ENCODE data around the gene ANXA8. TPM values are rescaled to one million over a fixed set of nuclear protein-coding genes. Genes with fewer than 3 reads are reported as not detected.

ANXA8 gene
- total RNA-seq, 1 donor from 2014 or later: 1.1 TPM

DNA sequence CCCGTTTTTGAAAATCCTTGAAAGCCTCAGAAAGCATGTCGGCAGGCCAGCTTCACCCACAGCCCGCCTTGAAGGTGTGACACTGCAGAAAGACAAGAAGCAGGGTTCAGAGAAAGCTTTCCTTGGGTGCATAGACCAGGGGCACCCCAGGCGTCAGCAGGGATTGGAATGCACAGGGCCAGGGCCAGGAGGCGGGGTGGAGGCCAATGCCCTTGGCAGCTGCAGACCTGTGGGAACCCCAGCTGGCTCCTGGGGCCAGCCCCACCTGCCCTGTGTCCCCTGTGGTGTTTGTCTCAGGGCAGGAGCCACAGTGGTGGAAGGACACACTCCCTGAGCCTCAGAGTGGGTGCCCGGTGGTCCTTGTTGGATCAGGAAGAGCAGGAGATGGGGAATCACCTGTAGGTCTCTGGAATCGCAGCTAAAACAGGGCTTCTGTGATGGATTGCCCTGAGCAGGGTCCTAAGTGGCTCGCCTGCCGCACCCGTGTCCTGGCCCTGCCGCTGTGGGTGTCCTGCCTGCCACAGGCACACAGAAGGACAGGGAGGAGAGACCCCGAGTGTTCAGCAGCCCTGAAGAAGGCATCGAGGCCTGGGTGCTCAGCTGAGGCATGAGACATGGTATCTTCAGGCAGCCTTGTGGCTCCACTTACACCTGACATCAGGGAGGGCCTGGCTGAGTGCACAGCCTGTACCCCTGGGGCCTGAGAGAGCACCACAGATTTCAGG lies 32.5 kb downstream of the ANXA8 start:
- no peak for ATAC-seq
- no peak for DNase-seq (ENCODE audit: missing footprints)
- intact Hi-C loops (cut with DNase I): no loop called here

DNA sequence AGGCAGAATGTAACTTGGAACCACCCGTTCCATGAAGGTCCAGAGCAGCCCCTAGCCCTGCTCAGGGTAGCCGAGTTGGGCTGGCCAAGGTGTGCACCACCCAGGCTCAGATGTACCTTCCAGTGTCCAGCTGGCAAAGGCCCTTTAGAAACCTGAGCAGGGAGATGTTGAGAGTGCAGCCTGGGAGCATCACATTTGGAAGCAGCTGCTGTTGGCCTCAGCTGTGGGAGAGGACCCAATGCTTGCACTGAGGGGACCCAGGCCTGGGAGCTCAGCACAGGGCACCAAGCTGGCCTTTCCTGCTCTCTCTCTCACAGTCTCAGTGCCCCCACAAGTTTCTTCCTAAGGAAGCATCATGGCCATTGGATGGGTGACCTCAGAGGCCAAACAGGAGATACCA lies 33.5 kb downstream of the ANXA8 start:
- ATAC-seq: no peak
- intact Hi-C loops (cut with DNase I): no loop called here

DNA sequence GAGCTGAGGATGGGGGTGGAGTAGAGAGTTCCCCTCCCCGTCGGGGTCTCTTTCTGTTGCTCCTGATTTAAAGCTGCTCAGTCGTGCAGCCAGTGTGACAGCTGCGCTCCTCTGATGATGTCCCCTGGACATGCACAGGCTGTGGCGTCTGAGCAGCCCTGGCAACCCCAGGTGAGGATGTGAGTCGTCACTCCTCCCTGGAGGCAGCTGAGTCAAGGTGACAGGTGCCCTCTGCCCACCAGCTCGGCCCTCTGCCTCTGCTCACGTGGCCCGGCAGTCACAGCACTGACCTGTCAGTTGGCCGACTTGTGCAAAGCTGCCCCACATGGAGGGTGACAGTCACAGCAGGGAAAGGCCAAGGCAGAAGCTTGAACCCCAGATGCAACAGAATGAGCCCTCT lies 33.9 kb downstream of the ANXA8 start:
- intact Hi-C loops (cut with DNase I): no loop called here
- ATAC-seq: no peak
- peak; percentile 60 for DNase-seq (ENCODE audit: missing footprints)

More for the DNA sequence above, 33.5 kb downstream of the ANXA8 start:
- DNase-seq (ENCODE audit: missing footprints): no peak

DNA sequence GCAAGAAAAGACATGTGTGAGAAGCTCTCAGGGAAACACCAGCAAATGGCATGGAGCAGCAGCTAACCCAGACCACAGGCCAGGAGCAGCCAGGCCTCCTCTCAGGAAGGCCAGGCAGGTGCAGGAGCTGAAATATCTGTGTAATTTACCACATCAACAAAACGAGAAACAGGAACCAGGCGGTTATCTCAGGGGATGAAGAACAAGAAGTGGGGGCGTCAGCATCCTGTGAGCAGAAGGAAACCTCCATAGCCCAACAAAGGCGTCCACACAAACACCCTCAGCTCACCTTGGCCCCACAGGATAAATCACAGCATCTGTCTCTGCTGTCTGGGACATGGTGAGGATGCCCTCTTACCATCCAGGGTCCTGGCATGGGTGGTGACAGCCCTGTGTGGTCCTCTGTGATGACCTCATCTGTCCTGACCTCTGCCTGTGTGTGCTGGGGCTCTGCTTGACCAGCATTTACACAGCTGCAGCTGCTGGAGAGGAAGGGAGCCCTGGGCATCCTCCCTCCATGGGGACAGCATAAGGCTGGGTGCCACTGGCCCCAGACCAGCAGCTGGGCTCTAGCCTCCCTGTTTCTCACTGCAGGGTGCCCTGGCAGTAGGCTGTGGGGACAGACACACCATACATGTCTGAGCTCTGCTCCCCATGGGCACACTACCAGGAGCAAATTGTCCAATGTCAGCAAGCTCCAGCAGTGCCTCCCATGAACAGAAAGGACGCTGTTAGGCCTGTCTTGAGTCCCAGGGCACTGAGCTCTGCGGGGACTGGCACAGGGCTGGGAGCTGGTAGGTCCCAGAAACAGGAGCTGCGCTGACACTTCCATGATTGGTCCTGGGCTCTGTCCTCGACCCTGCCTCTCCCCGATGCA lies 34.6 kb downstream of the ANXA8 start:
- ATAC-seq: no peak
- intact Hi-C loops (cut with DNase I): no loop called here

DNA sequence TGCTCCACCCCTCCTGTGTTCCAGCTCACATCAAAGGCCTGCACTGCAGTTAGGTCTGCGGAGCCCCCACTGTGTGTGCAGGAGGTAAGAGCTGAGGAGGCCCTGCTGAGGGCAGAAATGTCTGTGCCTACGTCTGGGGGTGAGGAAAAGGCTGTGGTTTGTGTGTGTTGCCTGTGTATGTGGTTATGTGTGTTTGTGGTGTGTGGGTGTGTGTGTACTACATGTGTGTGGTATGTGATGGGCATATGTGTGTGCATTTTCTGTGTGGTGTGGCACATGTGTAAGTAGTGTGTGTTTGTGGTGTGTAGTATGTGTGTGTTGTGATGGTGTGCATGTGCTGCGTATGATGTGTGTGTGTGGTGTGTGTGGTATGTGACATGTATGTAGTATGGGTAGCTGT lies 36.2 kb downstream of the ANXA8 start:
- no peak for ATAC-seq
- intact Hi-C loops (cut with DNase I): no loop called here
- DNase-seq (ENCODE audit: missing footprints): no peak

More for the DNA sequence above, 34.6 kb downstream of the ANXA8 start:
- no peak for DNase-seq (ENCODE audit: missing footprints)

DNA sequence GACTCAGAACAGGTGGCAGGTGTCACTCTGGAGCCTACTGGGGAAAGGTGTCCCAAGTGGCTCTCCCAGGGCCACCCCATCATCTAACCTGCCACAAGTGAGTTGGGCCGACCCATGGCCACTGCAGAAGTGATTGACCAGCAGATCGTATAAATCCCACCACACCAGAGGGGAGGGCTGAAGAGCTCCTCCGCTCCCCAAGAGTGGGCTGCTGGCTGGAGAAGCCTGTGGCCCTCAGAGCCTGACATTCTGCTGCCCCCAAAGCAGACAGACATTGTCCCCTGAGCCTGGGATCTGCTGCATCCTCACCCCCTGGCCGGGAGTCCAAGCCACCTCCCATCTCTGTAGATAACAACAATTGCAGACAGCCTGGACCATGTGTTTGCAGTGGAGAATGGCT lies 36.7 kb downstream of the ANXA8 start:
- ATAC-seq: no peak
- DNase-seq (ENCODE audit: missing footprints): no peak
- intact Hi-C loops (cut with DNase I): no loop called here

DNA sequence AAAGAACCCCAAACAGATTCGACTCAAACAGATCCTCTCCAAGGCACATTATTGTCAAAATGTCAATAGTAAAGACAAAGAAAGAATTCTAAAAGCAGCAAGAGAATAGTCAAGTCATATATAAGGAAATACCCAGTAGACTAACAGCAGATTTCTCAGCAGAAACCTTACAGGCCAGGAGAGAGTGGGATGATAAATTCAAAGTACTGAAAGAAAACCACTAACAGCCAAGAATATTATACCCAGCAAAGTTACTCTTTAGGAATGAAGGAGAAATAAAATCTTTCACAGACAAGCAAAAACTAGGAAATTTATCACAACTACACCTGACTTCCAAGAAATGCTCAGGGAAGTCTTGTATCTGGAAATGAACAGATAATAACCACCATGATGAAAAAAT lies 38.2 kb downstream of the ANXA8 start:
- DNase-seq (ENCODE audit: missing footprints): no peak
- intact Hi-C loops (cut with DNase I): no loop called here

DNA sequence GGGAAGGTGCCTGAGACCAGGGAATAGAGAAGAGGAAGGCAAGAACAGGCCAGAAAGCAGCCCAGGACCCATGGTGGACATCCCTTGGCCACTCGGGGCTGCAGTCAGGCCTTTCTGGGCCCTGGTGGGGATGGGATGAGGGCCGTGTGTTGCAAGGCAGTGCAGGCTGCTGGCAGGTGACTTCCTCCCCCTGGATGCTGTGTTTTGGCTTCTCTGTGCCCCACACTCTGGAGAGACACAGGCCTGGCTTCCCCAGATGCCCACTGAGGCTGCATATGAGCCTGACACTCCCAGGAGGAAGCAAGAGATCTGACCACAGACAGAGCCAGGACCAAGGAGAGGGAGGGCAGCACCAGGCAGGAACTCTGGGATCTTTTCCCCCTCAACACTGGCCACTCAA lies 39.9 kb downstream of the ANXA8 start:
- intact Hi-C loops (cut with DNase I): no loop called here
- no peak for DNase-seq (ENCODE audit: missing footprints)

More for the DNA sequence above, 38.2 kb downstream of the ANXA8 start:
- ATAC-seq: no peak

DNA sequence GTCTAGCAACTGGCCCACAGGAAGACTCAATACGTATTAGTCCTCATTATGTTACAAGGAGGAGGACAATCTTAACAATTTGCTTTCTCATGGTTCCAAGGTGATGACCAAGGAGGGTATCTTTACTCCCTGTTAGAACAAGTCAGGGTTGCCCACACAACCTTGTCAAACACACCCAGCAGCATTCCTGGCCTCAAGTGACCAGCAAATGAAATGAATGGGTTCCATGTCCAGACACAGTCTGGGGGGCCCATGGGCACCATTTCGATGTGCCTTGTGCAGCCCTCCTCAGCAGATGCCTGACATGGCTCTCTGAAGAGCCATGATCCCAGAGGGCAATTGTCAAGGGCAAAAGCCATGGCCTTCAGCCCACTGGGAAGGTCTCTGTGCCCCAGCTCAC lies 40.8 kb downstream of the ANXA8 start:
- intact Hi-C loops (cut with DNase I): no loop called here
- DNase-seq (ENCODE audit: missing footprints): no peak
- ATAC-seq: no peak

More for the DNA sequence above, 39.9 kb downstream of the ANXA8 start:
- no peak for ATAC-seq

DNA sequence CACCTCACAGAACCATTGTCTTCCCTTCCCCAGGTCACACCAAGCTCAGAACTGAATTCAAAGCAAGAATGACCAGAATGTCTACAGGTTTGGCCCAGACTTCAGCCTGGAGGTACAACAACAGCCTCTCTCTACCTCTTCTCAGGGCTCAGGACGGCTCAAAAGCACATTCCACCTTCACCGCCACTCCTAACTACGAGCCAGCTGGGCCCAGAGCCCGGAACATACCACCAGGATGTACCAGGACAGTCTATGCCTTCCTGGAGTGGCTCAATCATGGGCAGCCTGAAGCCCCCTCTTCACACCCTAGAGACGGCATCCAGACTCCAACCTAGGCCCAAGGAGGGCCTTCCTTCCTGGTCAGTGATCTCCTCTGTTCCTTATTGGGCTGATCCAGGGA lies 41.6 kb downstream of the ANXA8 start:
- ATAC-seq (no peak), DNase-seq (ENCODE audit: missing footprints) (no peak)

DNA sequence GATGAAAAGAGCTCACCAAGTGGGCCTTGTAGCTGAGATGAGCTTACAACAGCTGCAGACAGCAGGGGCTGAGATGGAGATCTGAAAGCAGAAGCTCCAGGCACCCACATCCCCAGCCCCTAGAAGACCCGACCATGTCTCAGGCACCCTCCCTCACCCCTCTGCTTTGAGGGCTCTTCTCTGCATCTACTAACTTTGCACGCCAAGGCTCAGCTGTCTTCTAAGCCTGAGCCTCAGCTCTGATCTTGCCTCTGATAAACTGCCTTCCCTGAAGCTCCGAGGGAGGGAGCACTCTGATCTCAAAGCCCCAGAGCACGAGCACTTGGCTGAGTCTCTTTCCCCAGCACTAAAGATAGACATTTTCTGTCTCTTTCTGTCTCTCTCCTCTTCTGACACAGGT lies 42.0 kb downstream of the ANXA8 start:
- no peak for DNase-seq (ENCODE audit: missing footprints)
- intact Hi-C loops (cut with DNase I): no loop called here

More for the DNA sequence above, 41.6 kb downstream of the ANXA8 start:
- intact Hi-C loops (cut with DNase I): no loop called here

DNA sequence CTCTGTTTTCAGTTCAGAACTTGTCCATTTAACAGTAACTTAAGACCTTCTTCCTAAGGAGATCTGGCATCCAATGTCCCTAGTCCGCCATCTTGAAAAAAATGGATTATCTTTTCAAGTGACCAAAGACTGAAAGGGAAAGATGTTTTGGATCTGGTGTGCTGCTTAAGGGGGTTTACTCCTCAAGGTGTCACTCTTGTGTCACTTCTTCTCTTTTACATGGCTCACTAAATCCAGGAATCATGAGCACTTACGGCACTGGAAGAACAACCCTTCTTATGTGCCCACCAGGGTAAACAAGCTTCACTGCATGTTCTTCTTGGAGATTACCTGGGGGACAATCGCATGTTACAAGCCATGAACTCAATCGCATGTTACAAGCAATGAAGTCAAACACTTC lies 43.7 kb downstream of the ANXA8 start:
- intact Hi-C loops (cut with DNase I): no loop called here
- no peak for DNase-seq (ENCODE audit: missing footprints)
- no peak for ATAC-seq

More for the DNA sequence above, 42.0 kb downstream of the ANXA8 start:
- ATAC-seq: no peak

DNA sequence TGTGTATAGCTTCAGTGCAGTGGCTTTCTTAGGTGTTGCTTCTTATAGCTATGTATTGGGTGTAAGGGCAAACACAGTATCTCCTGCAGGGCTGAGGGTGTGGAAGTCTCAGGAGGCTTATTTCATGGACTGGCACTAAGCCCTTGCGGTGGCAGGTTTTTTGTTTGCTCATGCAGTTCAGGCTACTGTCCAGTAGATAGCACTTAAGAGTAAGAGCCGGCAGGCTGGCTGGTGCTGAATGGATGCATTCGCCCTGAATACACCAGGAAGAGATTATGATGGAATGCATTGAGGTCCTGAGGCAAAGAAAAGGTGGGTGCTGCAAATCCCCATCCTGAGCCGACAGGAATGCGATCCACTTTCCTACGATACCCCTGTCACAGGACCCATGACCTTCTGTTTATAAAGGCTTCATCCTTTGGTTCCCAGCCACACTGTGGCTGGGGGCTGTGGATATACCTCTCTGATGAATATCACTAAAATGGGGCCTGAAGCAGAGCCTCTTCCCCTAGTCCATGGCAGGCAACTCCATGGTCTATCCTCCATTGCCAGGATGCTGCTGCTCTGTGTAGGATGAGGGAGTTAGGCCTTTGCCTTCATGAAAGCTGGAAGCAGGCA lies 44.9 kb downstream of the ANXA8 start:
- no peak for DNase-seq (ENCODE audit: missing footprints)
- intact Hi-C loops (cut with DNase I): no loop called here
- ATAC-seq: peak; percentile 44

DNA sequence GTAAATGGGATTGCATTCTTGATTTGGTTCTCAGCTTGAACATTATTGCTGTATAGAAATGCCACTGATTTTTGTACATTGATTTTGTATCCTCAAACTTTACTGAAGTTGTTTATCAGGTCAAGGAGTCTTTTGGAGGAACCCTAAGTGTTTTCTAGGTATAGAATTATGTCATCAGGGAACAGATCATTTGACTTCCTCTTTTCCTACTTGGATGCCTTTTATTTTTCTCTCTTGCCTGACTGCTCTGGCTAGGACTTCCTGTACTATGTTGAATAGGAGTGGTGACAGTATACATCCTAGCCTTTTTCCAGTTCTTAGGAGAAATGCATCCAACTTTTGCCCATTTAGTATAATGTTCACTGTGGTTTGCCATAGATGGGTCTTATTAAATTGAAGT lies 48.8 kb downstream of the ANXA8 start:
- intact Hi-C loops (cut with DNase I): no loop called here
- DNase-seq (ENCODE audit: missing footprints) (no peak), ATAC-seq (no peak)

DNA sequence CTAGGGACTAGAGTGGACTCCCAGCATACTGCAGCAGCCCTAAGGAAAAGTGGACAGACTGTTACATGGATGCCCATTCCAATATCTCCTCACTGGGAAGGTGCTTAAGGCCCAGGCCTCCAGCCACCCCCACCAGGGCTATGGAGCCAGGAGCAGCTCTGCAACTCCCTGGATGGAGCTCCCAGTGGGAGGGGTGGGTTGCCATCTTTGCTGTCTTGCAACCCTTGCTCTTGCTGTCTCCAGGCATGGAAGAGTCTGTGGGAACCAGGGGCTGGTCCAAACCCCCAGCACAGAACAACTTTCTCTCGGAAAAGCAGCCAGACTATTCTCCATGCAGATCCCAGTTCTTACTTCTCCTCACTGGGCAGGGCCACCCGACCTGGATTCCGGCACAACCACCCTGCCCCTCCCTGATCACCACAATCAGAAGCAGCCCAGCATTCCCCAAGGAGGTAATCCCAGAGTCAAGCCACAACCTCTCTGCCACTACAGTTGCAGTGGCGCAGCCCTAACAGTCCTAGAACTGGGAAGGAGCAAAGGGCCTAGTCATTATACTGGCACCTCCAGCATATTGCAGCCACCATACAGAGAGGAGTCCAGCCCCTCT lies 58.0 kb downstream of the ANXA8 start:
- intact Hi-C loops (cut with DNase I): no loop called here
- ATAC-seq: no peak
- no peak for DNase-seq (ENCODE audit: missing footprints)

DNA sequence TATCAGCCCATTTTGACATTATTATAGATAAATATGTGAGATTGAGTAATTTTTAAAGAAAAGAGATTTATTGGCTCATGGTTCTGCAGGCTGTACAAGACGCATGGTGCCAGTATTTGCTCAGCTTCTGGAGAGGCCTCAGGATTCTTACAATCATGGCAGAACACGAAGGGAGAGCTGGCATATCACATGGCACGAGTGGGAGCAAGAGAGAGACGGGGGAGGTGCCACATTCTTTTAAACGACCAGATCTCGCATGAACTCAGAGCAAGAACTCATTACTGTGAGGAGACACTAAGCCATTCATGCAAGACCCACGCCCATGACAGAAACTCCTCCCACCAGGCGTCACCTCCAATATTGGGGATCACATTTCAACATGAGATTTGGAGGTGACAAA lies 59.7 kb downstream of the ANXA8 start:
- DNase-seq (ENCODE audit: missing footprints): no peak
- no peak for ATAC-seq
- intact Hi-C loops (cut with DNase I): no loop called here

DNA sequence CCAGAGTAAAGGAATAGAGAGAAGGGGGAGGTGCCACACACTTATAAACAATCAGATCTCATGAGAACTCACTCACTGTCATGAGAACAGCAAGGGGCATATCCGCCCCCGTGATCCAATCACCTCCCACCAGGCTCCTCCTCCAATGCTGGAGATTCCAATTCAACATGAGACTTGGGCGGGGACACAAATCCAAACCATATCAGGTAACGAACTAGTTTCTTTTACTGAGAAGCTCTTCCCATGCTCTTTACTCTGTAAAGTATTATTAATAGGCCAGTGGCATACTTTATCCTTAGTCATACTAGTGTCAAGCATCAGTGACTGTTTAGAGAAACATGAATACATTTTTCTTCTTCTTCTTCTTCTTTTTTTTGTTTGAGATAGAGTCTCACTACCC lies 60.4 kb downstream of the ANXA8 start:
- no peak for ATAC-seq
- no peak for DNase-seq (ENCODE audit: missing footprints)
- intact Hi-C loops (cut with DNase I): no loop called here

DNA sequence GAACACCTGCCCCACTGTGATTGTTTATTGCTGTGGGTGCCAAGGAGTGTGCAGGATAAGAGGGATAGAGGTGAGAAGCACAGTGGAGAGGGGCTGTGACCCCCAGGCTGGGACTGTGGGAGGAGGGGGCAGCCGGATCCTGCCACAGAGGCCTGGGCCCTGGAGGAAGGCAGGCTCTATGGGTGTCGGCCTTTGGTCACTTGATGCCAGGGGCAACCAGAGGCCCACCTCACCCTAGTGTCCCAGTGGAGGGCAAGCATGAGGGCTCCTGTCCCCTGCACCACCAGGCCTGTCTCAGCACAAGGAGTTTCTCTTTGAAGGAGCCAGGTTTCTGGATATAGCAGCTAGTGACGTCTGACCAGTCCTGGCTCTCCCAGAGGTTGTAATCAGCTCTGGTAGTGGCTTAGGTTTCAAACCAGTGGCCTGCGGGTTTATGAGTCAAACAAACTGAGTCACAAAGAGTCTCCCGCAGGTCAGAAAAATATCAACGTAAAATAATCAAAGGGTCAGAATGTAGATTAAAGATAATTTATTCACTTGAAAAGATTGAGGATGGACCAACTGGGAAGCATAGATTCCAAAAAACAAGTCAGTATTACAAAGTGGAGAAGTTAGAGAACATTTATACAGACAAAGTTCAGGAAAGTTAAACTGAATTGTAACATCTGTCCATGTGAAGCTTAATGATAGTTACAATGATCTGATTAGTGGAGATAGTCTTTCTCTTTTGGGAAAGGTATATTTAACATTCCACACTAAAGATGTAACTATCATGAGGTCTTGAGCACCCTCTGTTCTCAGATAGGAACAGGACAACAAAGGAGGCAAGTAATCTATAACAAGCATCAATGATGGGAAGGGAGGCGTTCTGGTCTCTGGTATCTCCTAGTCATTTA lies 62.6 kb downstream of the ANXA8 start:
- ATAC-seq: no peak
- DNase-seq (ENCODE audit: missing footprints): no peak
- intact Hi-C loops (cut with DNase I): no loop called here

Data from Right ventricle myocardium inferior (tissue), 1 donor.